Peyer's patch (tissue), 4 donors: ENCODE data around the gene RSRC1.

Experiments used
- POLR2A ChIP-seq, 2 donors: fragments of 450-650 bp; IDR thresholded peaks; one replicate each; pipeline ENCODE4 v1.5.1; 2017; ENCODE audit warnings: antibody characterized with exemption in 2 of 2, mild to moderate bottlenecking in 2 of 2, moderate library complexity in 2 of 2
- TF ChIP-seq, protein P1 (sequence below), 6 experiments: fragments of 450-650 bp in 4 of 6; fragments of 200-600 bp in 2 of 6; sonication (generic) in 1 of 6; IDR thresholded peaks; one replicate each; pipeline ENCODE4 v1.5.1; 2017 to 2019; ENCODE audit warnings: antibody characterized with exemption in 6 of 6, mild to moderate bottlenecking in 3 of 6, moderate library complexity in 1 of 6

GRCh38 chr3:158548691-158549090, 438.8 kb downstream of the RSRC1 start:
- no peak for TF ChIP-seq POLR2A (IDR thresholded peaks at IDR 0.05)
- TF ChIP-seq, protein P1, sequence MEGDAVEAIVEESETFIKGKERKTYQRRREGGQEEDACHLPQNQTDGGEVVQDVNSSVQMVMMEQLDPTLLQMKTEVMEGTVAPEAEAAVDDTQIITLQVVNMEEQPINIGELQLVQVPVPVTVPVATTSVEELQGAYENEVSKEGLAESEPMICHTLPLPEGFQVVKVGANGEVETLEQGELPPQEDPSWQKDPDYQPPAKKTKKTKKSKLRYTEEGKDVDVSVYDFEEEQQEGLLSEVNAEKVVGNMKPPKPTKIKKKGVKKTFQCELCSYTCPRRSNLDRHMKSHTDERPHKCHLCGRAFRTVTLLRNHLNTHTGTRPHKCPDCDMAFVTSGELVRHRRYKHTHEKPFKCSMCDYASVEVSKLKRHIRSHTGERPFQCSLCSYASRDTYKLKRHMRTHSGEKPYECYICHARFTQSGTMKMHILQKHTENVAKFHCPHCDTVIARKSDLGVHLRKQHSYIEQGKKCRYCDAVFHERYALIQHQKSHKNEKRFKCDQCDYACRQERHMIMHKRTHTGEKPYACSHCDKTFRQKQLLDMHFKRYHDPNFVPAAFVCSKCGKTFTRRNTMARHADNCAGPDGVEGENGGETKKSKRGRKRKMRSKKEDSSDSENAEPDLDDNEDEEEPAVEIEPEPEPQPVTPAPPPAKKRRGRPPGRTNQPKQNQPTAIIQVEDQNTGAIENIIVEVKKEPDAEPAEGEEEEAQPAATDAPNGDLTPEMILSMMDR (IDR thresholded peaks at IDR 0.05): no peak
